OCI-LY7 (cell line): Measurements from ENCODE around the gene STXBP6. TPM values are rescaled to one million over a fixed set of nuclear protein-coding genes. Genes with fewer than 3 reads are reported as not detected.
A peak's percentile ranks its signal among the peaks of the same experiment; 100 is the strongest.

Experiments used
- BruUV-seq: library from RNA; stranded (reverse); fragments of 400-500 nt; replicated peaks from 2 replicates; lab custom pipeline; 2021; lab: Mats Ljungman, UMichigan
- CTCF ChIA-PET: fragments of 300-600 bp; sonication (Branson Sonifier 250); formaldehyde crosslinking; loops from one replicate; lab custom pipeline; 2022; ENCODE audit warnings: antibody characterized with exemption; ENCODE audit not compliant: unreplicated experiment; lab: Charles Lee
- POLR2A ChIA-PET: fragments of 300-600 bp; sonication (Branson Sonifier 250); formaldehyde crosslinking; loops from one replicate; lab custom pipeline; 2022; ENCODE audit warnings: antibody characterized with exemption; lab: Charles Lee
- DNase-seq: peaks from one replicate; pipeline ENCODE4 v3.0.0-alpha.2; 2015; ENCODE audit warnings: low spot score
- H2AFZ ChIP-seq: fragments of 200-600 bp; sonication (generic), shearing (Covaris generic); 2 replicates; pipeline ENCODE4 v1.6.1; 2014; ENCODE audit warnings: mild to moderate bottlenecking, antibody characterized with exemption, low read length, moderate library complexity
- H3K27ac ChIP-seq: fragments of 200-600 bp; sonication (generic); 2 replicates; pipeline ENCODE4 v1.5.1; 2014; ENCODE audit warnings: mixed run types, low read depth, mild to moderate bottlenecking, moderate library complexity, low read length, inconsistent platforms; ENCODE audit not compliant: poor library complexity, severe bottlenecking
- H3K36me3 ChIP-seq: fragments of 200-600 bp; sonication (generic); 2 replicates; pipeline ENCODE4 v1.6.1; 2014; ENCODE audit warnings: mild to moderate bottlenecking, antibody characterized with exemption, low read length, moderate library complexity, mixed read lengths; ENCODE audit not compliant: insufficient read depth
- H3K4me1 ChIP-seq: fragments of 200-600 bp; sonication (generic); 2 replicates; pipeline ENCODE4 v1.5.1; 2014; ENCODE audit warnings: mild to moderate bottlenecking, low read length; ENCODE audit not compliant: insufficient read depth, poor library complexity, severe bottlenecking
- H3K4me2 ChIP-seq: fragments of 200-600 bp; sonication (generic); 2 replicates; pipeline ENCODE4 v1.6.1; 2014; ENCODE audit warnings: mild to moderate bottlenecking, low read length
- H3K4me3 ChIP-seq: fragments of 200-600 bp; sonication (generic); 2 replicates; pipeline ENCODE4 v1.5.1; 2014; ENCODE audit warnings: mild to moderate bottlenecking, low read depth, low read length; ENCODE audit not compliant: poor library complexity, severe bottlenecking
- H3K79me2 ChIP-seq: fragments of 200-600 bp; sonication (generic); 2 replicates; pipeline ENCODE4 v1.6.1; 2016; ENCODE audit warnings: low read depth, mild to moderate bottlenecking, low read length, moderate library complexity, mixed read lengths; ENCODE audit not compliant: insufficient read depth
- H3K9me2 ChIP-seq: fragments of 200-600 bp; sonication (generic); 2 replicates; pipeline ENCODE4 v1.6.1; 2016; ENCODE audit warnings: mild to moderate bottlenecking, low read length, mixed read lengths; ENCODE audit not compliant: insufficient read depth
- H3K9me3 ChIP-seq: fragments of 200-600 bp; sonication (generic); 2 replicates; pipeline ENCODE4 v1.6.1; 2014; ENCODE audit warnings: mild to moderate bottlenecking, mixed run types, low read length, mixed read lengths
- H4K20me1 ChIP-seq: fragments of 200-600 bp; sonication (generic); 2 replicates; pipeline ENCODE4 v1.6.1; 2014; ENCODE audit warnings: mild to moderate bottlenecking, antibody characterized with exemption, low read length, moderate library complexity, mixed read lengths; ENCODE audit not compliant: insufficient read depth
- CTCF ChIP-seq: fragments of 200-600 bp; sonication (generic); conservative IDR thresholded peaks from 2 replicates; pipeline ENCODE4 v1.5.1; 2014; ENCODE audit warnings: mild to moderate bottlenecking, antibody characterized with exemption, low read length, moderate library complexity, mixed read lengths
- EZH2phosphoT487 ChIP-seq: fragments of 200-600 bp; sonication (generic); IDR thresholded peaks from 2 replicates; pipeline ENCODE4 v1.6.1; 2018; ENCODE audit warnings: low read depth, borderline replicate concordance, mild to moderate bottlenecking, mixed run types, antibody characterized with exemption, low read length, moderate library complexity, mixed read lengths
- intact Hi-C: fragments of 100-400 bp; cut with micrococcal nuclease; formaldehyde crosslinking; loops from one replicate; pipeline ENCODE4 v1.10.0; 2022; ENCODE audit not compliant: unreplicated experiment
- total RNA-seq, 2 experiments: library from RNA; depleted of rRNA in 1 of 2; stranded (reverse); fragments of >200 nt in 1 of 2; shearing (Covaris generic) in 1 of 2; gene quantifications; 2 replicates each; pipeline ENCODE4 v1.2.3, GENCODE V29; 2014 to 2022

STXBP6 gene
- total RNA-seq, 2 experiments from 2014 or later, result 0.48 TPM; not detected in 1

- Histone ChIP-seq H4K20me1 (no peaks in the 10 kb centered on the region), H3K9me3 (no peaks in the 10 kb centered on the region), H3K4me2 (no peak overlapping the region), H3K27ac (no peak overlapping the region), H2AFZ (no peak overlapping the region), H3K9me2 (0 out of 2 replicates have a peak, but pooled peaks cover 3% of the 10 kb centered on the region), H3K79me2 (no peaks in the 10 kb centered on the region), H3K4me3 (no peak overlapping the region), H3K36me3 (no peaks in the 10 kb centered on the region), H3K4me1 (no peaks in the 10 kb centered on the region)
- peak; percentile 2 for DNase-seq
- TF ChIP-seq EZH2phosphoT487, result no peak
- TF ChIP-seq CTCF, result peak; percentile 66
- intact Hi-C loops, result no loop called here
- no TSS peak for BruUV-seq
- POLR2A ChIA-PET, result interaction anchor here (0.5 kb wide), 1 partner anchor 12 kb away, joined by 3 read pairs; no protein-coding TSS in a partner anchor
- CTCF ChIA-PET, result no interaction called here
These were observed 17.7 kb downstream of the STXBP6 start for GRCh38 chr14:25032092-25032784.

DNA sequence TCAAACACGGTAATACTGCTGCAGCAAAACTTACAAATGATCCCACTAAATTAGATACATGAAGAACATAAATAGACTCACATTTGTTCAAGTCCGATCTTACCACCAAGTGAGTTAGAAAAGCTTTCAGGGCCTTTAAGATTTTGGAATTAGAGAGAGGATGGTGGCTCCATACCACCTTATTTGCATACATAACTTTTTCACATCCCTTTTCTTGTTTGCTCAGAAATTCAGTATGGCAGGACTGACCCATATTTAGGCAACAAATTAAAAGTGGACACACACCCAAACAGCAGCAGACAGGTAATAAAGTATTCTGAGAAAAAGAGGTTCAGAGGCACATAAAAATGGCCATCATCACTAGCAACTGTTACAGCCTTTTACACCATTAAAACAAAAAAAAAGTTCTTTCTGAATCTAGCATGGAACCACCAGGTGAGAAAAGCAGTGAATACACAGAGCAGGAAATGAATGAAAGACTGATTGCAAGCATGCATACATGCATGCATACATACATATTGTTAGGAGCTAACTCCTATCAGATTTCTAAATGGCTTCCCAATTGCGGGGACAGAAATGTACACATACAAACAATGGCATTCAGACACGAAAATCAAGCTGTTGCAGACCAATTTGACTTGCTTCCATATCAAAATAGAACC, 23.3 kb downstream of the STXBP6 start:
- intact Hi-C loops, result no loop called here
- Histone ChIP-seq H4K20me1 (no peaks in the 10 kb centered on the region), H3K79me2 (no peaks in the 10 kb centered on the region), H3K27ac (no peak overlapping the region), H3K9me3 (no peaks in the 10 kb centered on the region), H3K4me3 (no peak overlapping the region), H3K4me2 (no peak overlapping the region), H2AFZ (no peak overlapping the region), H3K4me1 (no peaks in the 10 kb centered on the region), H3K9me2 (0 out of 2 replicates have a peak, but pooled peaks cover 3% of the 10 kb centered on the region), H3K36me3 (no peaks in the 10 kb centered on the region)
- CTCF ChIA-PET, result no interaction called here
- TF ChIP-seq CTCF (no peak), EZH2phosphoT487 (no peak)
- POLR2A ChIA-PET, result interaction anchor here (1.0 kb wide), 1 partner anchor 42 kb away, joined by 3 read pairs; no protein-coding TSS in a partner anchor
- DNase-seq, result no peak
- BruUV-seq, result no TSS peak

GRCh38 chr14:25019892-25020291, 30.1 kb downstream of the STXBP6 start:
- H2AFZ ChIP-seq, result no peak overlapping the region
- TF ChIP-seq CTCF (no peak), EZH2phosphoT487 (no peak)
- no peaks in the 10 kb centered on the region for H3K79me2 ChIP-seq
- ChIA-PET POLR2A (interaction anchor here (0.6 to 0.9 kb wide), 3 partner anchors 10 to 15 kb away, joined by 3 read pairs; no protein-coding TSS in a partner anchor), CTCF (no interaction called here)
- H4K20me1 ChIP-seq, result no peaks in the 10 kb centered on the region
- H3K4me3 ChIP-seq, result no peak overlapping the region
- no TSS peak for BruUV-seq
- H3K9me3 ChIP-seq, result no peaks in the 10 kb centered on the region
- no peaks in the 10 kb centered on the region for H3K36me3 ChIP-seq
- H3K27ac ChIP-seq, result no peak overlapping the region
- no peak overlapping the region for H3K4me2 ChIP-seq
- H3K4me1 ChIP-seq, result no peaks in the 10 kb centered on the region
- no peak for DNase-seq
- no peaks in the 10 kb centered on the region for H3K9me2 ChIP-seq
- intact Hi-C loops, result no loop called here
